Transverse colon (tissue), 4 donors: ENCODE data around the gene MDH2. TPM values are rescaled to one million over a fixed set of nuclear protein-coding genes. Genes with fewer than 3 reads are reported as not detected.
A peak's percentile ranks its signal among the peaks of the same experiment; 100 is the strongest.
"Not testable (repeated sequence)": the region's sequence is repeated elsewhere in the genome, so short reads cannot be mapped to it uniquely, and the experiment has no call there.

ENCODE experiments used
- DNase-seq: peaks from one replicate; pipeline ENCODE4 v3.0.0-alpha.2; 2019
- H3K27ac ChIP-seq, 4 donors: fragments of 200-600 bp; sonication (generic); 2 replicates each; pipeline ENCODE4 v1.5.1; 2016 to 2018; ENCODE audit warnings: inconsistent platforms in 4 of 4
- H3K27me3 ChIP-seq: fragments of 200-600 bp; sonication (generic); 2 replicates; pipeline ENCODE4 v1.5.1; 2017; ENCODE audit warnings: inconsistent platforms
- H3K36me3 ChIP-seq, 4 donors: fragments of 200-600 bp; sonication (generic); 2 replicates each; pipeline ENCODE4 v1.5.1; 2017 to 2019; ENCODE audit warnings: inconsistent platforms in 4 of 4
- H3K4me1 ChIP-seq, 4 donors: fragments of 200-600 bp; sonication (generic); 2 replicates each; pipeline ENCODE4 v1.5.1; 2017 to 2020; ENCODE audit warnings: inconsistent platforms in 4 of 4
- H3K4me3 ChIP-seq, 4 donors: fragments of 200-600 bp; sonication (generic); 1 replicate in 1 of 4; 2 replicates in 3 of 4; pipeline versions ENCODE4 v1.5.1 to v1.6.1; 2017 to 2019; ENCODE audit warnings: inconsistent platforms in 4 of 4
- H3K9me3 ChIP-seq, 2 donors: fragments of 200-600 bp; sonication (generic); 2 replicates each; pipeline ENCODE4 v1.5.1; 2017 to 2019; ENCODE audit warnings: inconsistent platforms in 2 of 2
- CTCF ChIP-seq, 5 experiments: fragments of 200-600 bp in 3 of 5; fragments of 450-650 bp in 2 of 5; sonication (generic) in 3 of 5; IDR thresholded peaks; 1 replicate in 2 of 5; 2 replicates in 3 of 5; pipeline ENCODE4 v1.5.1; 2016 to 2017; ENCODE audit warnings: antibody characterized with exemption in 5 of 5, inconsistent platforms in 3 of 5, mild to moderate bottlenecking in 2 of 5, moderate library complexity in 1 of 5
- EP300 ChIP-seq: sonication (generic); formaldehyde crosslinking; IDR thresholded peaks from one replicate; pipeline ENCODE4 v1.6.1; 2017; ENCODE audit warnings: antibody characterized with exemption, low read depth
- POLR2A ChIP-seq: fragments of 450-650 bp; IDR thresholded peaks from one replicate; pipeline ENCODE4 v1.6.1; 2016; ENCODE audit warnings: antibody characterized with exemption, mild to moderate bottlenecking, moderate library complexity
- POLR2AphosphoS5 ChIP-seq, 3 donors: sonication (generic); formaldehyde crosslinking; IDR thresholded peaks; one replicate each; pipeline ENCODE4 v1.6.1; 2016; ENCODE audit warnings: antibody characterized with exemption in 3 of 3
- WGBS, 2 donors: methylation state at CpG; one replicate each; pipeline ENCODE4 v1.1.5; 2018; ENCODE audit warnings: low coverage in 1 of 2; 5-methylcytosine and 5-hydroxymethylcytosine counted together
- in situ Hi-C, 4 donors: fragments of 200-750 bp; cut with MboI; loops; one replicate each; pipeline versions ENCODE4 v1.15.0 to v1.15.1; 2017; ENCODE audit warnings: low sequenced_read_pairs in 3 of 4, low pct_ligation_motif_present in 1 of 4, low pct_unique_long_range_greater_than_20kb in 1 of 4
- intact Hi-C: fragments of 100-400 bp; cut with DNase I; formaldehyde crosslinking; loops from one replicate; pipeline ENCODE4 v1.15.1; 2023; ENCODE audit warnings: low total_unique reads
- total RNA-seq, 4 donors: library from RNA; depleted of rRNA; stranded (reverse); fragments of >200 nt; gene quantifications; one replicate each; pipeline ENCODE4 v1.1.0, GENCODE V29; 2016

The MDH2 gene
- total RNA-seq, 4 donors from 2014 or later, result 144 to 308 (median 152) TPM

- WGBS, 2 donors, result 31 to 39% methylated on average over 3 of the region's 3 CpGs
- H3K36me3 ChIP-seq, result no peaks in the 10 kb centered on the region
- H3K27me3 ChIP-seq, result no peaks in the 10 kb centered on the region
- H3K4me1 ChIP-seq, result no peaks in the 10 kb centered on the region
- H3K27ac ChIP-seq, result no peak overlapping the region
- in situ Hi-C loops (no loop called here), intact Hi-C loops (no loop called here)
- no peaks in the 10 kb centered on the region for H3K9me3 ChIP-seq
- no peak for TF ChIP-seq CTCF (IDR thresholded peaks at IDR 0.05)
- TF ChIP-seq POLR2AphosphoS5 (IDR thresholded peaks at IDR 0.05), result no peak
- no peak for TF ChIP-seq EP300
- no peak for TF ChIP-seq POLR2A
- no peak for DNase-seq
- H3K4me3 ChIP-seq, result no peak overlapping the region
Observed at GRCh38 chr7:76077435-76077834, 29.5 kb downstream of the MDH2 start.

DNA sequence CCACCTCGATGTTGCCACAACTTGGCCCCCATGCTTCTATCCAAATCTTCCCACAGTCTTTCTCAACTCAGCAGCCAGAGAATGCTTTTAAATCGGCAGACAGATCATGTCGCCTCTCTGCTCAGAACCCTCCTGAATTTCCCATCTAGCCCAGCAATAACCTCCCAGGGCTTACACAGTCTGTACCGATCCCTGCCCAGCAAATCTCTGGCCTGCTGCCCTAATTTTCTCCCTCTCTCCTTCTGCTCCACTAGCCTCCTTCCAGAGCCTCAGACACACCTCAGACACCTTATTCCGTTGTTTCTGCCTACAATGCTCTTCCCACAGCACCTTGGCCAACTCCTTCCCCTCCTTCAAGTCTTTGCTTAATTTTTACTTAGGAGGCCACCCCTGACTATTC lies 32.3 kb downstream of the MDH2 start:
- DNase-seq, result no peak
- 70 to 84% methylated on average over 2 to 5 of the region's 5 CpGs for WGBS, 2 donors
- in situ Hi-C loops, result no loop called here
- intact Hi-C loops, result no loop called here
- Histone ChIP-seq H3K36me3 (no peaks in the 10 kb centered on the region), H3K9me3 (no peaks in the 10 kb centered on the region), H3K4me1 (no peaks in the 10 kb centered on the region), H3K4me3 (no peak overlapping the region), H3K27ac (no peak overlapping the region), H3K27me3 (no peaks in the 10 kb centered on the region)
- TF ChIP-seq CTCF (IDR thresholded peaks at IDR 0.05) (no peak), EP300 (no peak), POLR2A (no peak), POLR2AphosphoS5 (IDR thresholded peaks at IDR 0.05) (no peak)

- H3K4me3 ChIP-seq, H3K4me1 ChIP-seq, DNase-seq, H3K27ac ChIP-seq, in situ Hi-C loops, H3K36me3 ChIP-seq, H3K9me3 ChIP-seq, H3K27me3 ChIP-seq, intact Hi-C loops: not testable (repeated sequence)
- WGBS, 2 donors, result 91 to 100% methylated on average over 1 to 2 of the region's 2 CpGs
Observed at GRCh38 chr7:76084115-76084514, 36.2 kb downstream of the MDH2 start.

- no peak for TF ChIP-seq POLR2A
- no peak for TF ChIP-seq POLR2AphosphoS5 (IDR thresholded peaks at IDR 0.05)
- no peak for TF ChIP-seq CTCF (IDR thresholded peaks at IDR 0.05)
- no peak for TF ChIP-seq EP300
- Histone ChIP-seq H3K36me3 (no peaks in the 10 kb centered on the region), H3K27ac (no peak overlapping the region), H3K4me1 (no peaks in the 10 kb centered on the region), H3K4me3 (no peak overlapping the region), H3K27me3 (no peaks in the 10 kb centered on the region), H3K9me3 (no peaks in the 10 kb centered on the region)
- 87 to 100% methylated on average over 1 to 4 of the region's 4 CpGs for WGBS, 2 donors
- DNase-seq, result no peak
- in situ Hi-C loops, result no loop called here
- intact Hi-C loops, result no loop called here
Observed at GRCh38 chr7:76086070-76086469, 38.2 kb downstream of the MDH2 start.

- DNase-seq, result peak; percentile 48
- peak overlapping the region in 3 of 4 donors; percentile 14 to 24 (median 14) for H3K27ac ChIP-seq
- in situ Hi-C loops, H3K9me3 ChIP-seq, H3K27me3 ChIP-seq, H3K4me1 ChIP-seq, H3K4me3 ChIP-seq, H3K36me3 ChIP-seq, intact Hi-C loops: not testable (repeated sequence)
- 17 to 25% methylated on average over 5 of the region's 5 CpGs for WGBS, 2 donors
- peak in 1 of 3 donors; percentile 36 for TF ChIP-seq POLR2AphosphoS5 (IDR thresholded peaks at IDR 0.05)
Observed at GRCh38 chr7:76087362-76087791, 39.5 kb downstream of the MDH2 start.
